ENCODE data around the gene YES1. TPM values are rescaled to one million over a fixed set of nuclear protein-coding genes. Genes with fewer than 3 reads are reported as not detected.

YES1 gene
- total RNA-seq, 1 experiment from 2014 or later = 81.7 TPM

DNA sequence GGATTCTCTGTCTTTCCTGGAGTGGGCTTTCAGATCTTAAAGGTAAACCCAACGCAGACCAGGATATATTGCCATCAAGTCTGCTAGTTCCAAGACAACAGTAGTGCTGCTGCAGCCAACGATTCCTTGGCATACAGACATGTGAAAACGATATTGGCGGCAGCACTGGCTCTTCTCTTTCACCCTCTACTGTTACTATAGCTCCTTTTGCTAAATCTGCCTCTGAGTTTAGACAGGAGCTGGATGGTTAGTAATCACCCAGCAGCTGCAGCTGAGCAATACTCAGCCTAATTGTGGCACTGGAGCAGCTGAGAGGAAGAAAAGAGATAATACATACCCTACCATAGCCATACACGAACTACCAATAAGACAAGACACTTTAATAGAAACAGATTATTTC is 4.0 kb downstream of the YES1 start:
- no TSS peak for BruUV-seq (replicated peaks)
- H3K27me3 Mint-ChIP-seq (ENCODE audit: insufficient read depth, unreplicated experiment) = no peaks in the 10 kb centered on the region

DNA sequence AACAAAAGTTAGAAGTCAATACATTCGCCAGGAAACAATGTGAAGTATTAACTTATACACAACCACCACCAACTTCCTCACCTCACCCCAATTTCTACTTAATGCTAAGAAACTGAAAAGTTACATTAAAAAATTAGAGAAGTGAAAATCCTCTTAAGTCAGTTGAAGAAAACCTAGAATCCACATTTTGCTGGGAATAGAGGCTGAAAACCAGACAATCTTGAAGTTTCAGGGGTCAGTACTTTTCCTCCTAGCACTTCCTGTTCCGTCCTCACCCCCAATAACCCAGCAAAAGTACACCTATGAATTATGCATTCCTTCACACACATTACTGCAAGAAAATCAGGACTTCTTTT is 6.3 kb downstream of the YES1 start:
- H3K4me3 Mint-ChIP-seq (ENCODE audit: unreplicated experiment) = peak overlapping the region; percentile 51
- H3K36me3 Mint-ChIP-seq (ENCODE audit: insufficient read depth, unreplicated experiment) = peaks cover 8% of the 10 kb centered on the region
- TF ChIP-seq, protein P1, sequence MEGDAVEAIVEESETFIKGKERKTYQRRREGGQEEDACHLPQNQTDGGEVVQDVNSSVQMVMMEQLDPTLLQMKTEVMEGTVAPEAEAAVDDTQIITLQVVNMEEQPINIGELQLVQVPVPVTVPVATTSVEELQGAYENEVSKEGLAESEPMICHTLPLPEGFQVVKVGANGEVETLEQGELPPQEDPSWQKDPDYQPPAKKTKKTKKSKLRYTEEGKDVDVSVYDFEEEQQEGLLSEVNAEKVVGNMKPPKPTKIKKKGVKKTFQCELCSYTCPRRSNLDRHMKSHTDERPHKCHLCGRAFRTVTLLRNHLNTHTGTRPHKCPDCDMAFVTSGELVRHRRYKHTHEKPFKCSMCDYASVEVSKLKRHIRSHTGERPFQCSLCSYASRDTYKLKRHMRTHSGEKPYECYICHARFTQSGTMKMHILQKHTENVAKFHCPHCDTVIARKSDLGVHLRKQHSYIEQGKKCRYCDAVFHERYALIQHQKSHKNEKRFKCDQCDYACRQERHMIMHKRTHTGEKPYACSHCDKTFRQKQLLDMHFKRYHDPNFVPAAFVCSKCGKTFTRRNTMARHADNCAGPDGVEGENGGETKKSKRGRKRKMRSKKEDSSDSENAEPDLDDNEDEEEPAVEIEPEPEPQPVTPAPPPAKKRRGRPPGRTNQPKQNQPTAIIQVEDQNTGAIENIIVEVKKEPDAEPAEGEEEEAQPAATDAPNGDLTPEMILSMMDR (IDR thresholded peaks at IDR 0.05; ENCODE audit: unreplicated experiment) = no peak
- H3K9me3 Mint-ChIP-seq (ENCODE audit: unreplicated experiment) = no peaks in the 10 kb centered on the region
- BruUV-seq (replicated peaks) = no TSS peak
- intact Hi-C loops (cut with micrococcal nuclease) = no loop called here
- POLR2A ChIA-PET = interaction anchor here (1.4 kb wide), 1 partner anchor 9 kb away, joined by 6 read pairs; no protein-coding TSS in a partner anchor
- peak overlapping the region; percentile 86 for H3K27ac Mint-ChIP-seq (ENCODE audit: low read depth, unreplicated experiment)
- DNase-seq (ENCODE audit: unreplicated experiment) = no peak
- no peaks in the 10 kb centered on the region for H3K27me3 Mint-ChIP-seq (ENCODE audit: insufficient read depth, unreplicated experiment)
- H3K4me1 Mint-ChIP-seq (ENCODE audit: insufficient read depth, unreplicated experiment) = peaks cover 30% of the 10 kb centered on the region
- CTCF ChIA-PET = interaction anchor here (1.0 kb wide), 1 partner anchor 25 kb away, joined by 3 read pairs; no protein-coding TSS in a partner anchor

More for the DNA sequence above, 4.0 kb downstream of the YES1 start:
- H3K4me3 Mint-ChIP-seq (ENCODE audit: unreplicated experiment) = no peak overlapping the region
- peaks cover 34% of the 10 kb centered on the region for H3K4me1 Mint-ChIP-seq (ENCODE audit: insufficient read depth, unreplicated experiment)
- no peak for DNase-seq (ENCODE audit: unreplicated experiment)
- peaks cover 6% of the 10 kb centered on the region for H3K36me3 Mint-ChIP-seq (ENCODE audit: insufficient read depth, unreplicated experiment)
- no peak overlapping the region for H3K27ac Mint-ChIP-seq (ENCODE audit: low read depth, unreplicated experiment)
- intact Hi-C loops (cut with micrococcal nuclease) = no loop called here
- TF ChIP-seq, protein P1 (IDR thresholded peaks at IDR 0.05; ENCODE audit: unreplicated experiment) = no peak
- H3K9me3 Mint-ChIP-seq (ENCODE audit: unreplicated experiment) = no peaks in the 10 kb centered on the region
- CTCF ChIA-PET = interaction anchor here (0.6 to 0.7 kb wide), 2 partner anchors 13 to 100 kb away, joined by 3 to 4 read pairs; no protein-coding TSS in a partner anchor
- POLR2A ChIA-PET = interaction anchor here (0.9 to 1.3 kb wide), 2 partner anchors 16 to 539 kb away, joined by 3 to 4 read pairs; no protein-coding TSS in a partner anchor

DNA sequence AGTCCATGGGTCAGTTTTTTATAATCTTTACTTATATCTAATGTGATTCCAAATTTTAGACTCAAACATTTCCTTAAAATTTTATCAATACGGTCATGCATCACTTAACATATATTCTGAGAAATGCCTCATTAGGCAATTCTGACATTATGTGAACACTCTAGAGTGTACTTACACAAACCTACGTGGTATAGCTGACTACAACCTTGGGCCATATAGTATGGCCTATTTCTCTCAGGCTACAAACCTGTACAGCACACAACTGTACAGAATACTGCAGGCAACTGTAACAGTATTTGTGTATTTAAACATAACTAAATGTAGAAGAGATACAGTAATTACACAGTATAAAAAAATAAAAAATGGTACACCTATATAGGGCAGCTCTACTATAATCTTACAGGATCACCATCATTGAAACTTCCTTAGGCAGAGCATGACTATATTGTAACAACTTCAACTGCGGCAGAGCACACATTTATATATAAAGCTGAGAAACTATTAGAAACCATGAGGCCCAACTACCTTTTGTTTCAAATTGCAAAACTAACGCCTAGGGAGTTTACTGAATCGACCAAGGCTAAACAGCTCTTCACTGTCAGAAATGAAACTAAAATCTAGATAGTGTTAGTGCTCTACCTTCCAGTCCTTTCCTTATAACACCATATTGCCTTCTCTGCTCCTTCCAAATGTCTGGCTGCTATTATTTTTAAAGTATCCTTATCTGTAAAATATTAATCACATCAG is 6.9 kb downstream of the YES1 start:
- CTCF ChIA-PET = interaction anchor here (0.6 to 1.1 kb wide), 4 partner anchors 25 to 441 kb away, joined by 3 read pairs; no protein-coding TSS in a partner anchor
- POLR2A ChIA-PET = interaction anchor here (1.4 kb wide), 1 partner anchor 9 kb away, joined by 6 read pairs; no protein-coding TSS in a partner anchor
- peak overlapping the region; percentile 51 for H3K4me3 Mint-ChIP-seq (ENCODE audit: unreplicated experiment)
- intact Hi-C loops (cut with micrococcal nuclease) = no loop called here
- H3K9me3 Mint-ChIP-seq (ENCODE audit: unreplicated experiment) = no peaks in the 10 kb centered on the region
- peaks cover 11% of the 10 kb centered on the region for H3K36me3 Mint-ChIP-seq (ENCODE audit: insufficient read depth, unreplicated experiment)
- TF ChIP-seq, protein P1 (IDR thresholded peaks at IDR 0.05; ENCODE audit: unreplicated experiment) = no peak
- no peak for DNase-seq (ENCODE audit: unreplicated experiment)
- peaks cover 30% of the 10 kb centered on the region for H3K4me1 Mint-ChIP-seq (ENCODE audit: insufficient read depth, unreplicated experiment)
- no TSS peak for BruUV-seq (replicated peaks)
- H3K27me3 Mint-ChIP-seq (ENCODE audit: insufficient read depth, unreplicated experiment) = no peaks in the 10 kb centered on the region
- peak overlapping the region; percentile 86 for H3K27ac Mint-ChIP-seq (ENCODE audit: low read depth, unreplicated experiment)

DNA sequence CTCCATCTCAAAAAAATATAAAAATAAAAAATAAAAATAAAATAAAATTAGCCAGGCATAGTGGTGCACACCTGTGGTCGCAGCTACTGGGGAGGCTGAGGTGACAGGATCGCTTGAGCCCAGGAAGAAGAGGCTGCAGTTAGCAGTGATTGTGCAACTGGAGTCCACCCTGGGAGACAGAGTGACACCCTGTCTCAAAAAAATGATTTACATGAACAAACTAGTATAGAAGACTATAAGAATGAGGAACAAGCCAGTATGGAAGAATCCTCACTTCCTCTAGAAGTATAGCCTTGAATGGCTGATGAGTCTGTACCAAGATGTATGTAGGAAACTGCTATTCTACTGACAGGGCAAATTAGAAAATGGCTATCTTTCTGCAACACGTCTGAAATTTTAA is 10.9 kb downstream of the YES1 start:
- H3K4me1 Mint-ChIP-seq (ENCODE audit: insufficient read depth, unreplicated experiment) = peaks cover 18% of the 10 kb centered on the region
- ChIA-PET CTCF (interaction anchor here (0.7 to 2.1 kb wide), 4 partner anchors 12 to 38 kb away, joined by 3 to 14 read pairs (median 6); no protein-coding TSS in a partner anchor), POLR2A (no interaction called here)
- no peak overlapping the region for H3K4me3 Mint-ChIP-seq (ENCODE audit: unreplicated experiment)
- no peaks in the 10 kb centered on the region for H3K9me3 Mint-ChIP-seq (ENCODE audit: unreplicated experiment)
- no peak for DNase-seq (ENCODE audit: unreplicated experiment)
- H3K27me3 Mint-ChIP-seq (ENCODE audit: insufficient read depth, unreplicated experiment) = no peaks in the 10 kb centered on the region
- peaks cover 5% of the 10 kb centered on the region for H3K36me3 Mint-ChIP-seq (ENCODE audit: insufficient read depth, unreplicated experiment)
- TF ChIP-seq, protein P1 (IDR thresholded peaks at IDR 0.05; ENCODE audit: unreplicated experiment) = no peak
- no TSS peak for BruUV-seq (replicated peaks)
- H3K27ac Mint-ChIP-seq (ENCODE audit: low read depth, unreplicated experiment) = no peak overlapping the region
- intact Hi-C loops (cut with micrococcal nuclease) = no loop called here
